Activated CD4-positive, alpha-beta memory T cell treated with anti-CD3 and anti-CD28 coated beads, Interleukin-2, amount 10 ng/mL, durations not matched to agents 7 days and 5 days (primary cell): ENCODE data around the gene DENND5B. TPM values are rescaled to one million over a fixed set of nuclear protein-coding genes. Genes with fewer than 3 reads are reported as not detected.
A peak's percentile ranks its signal among the peaks of the same experiment; 100 is the strongest.
"Not testable (repeated sequence)": the region's sequence is repeated elsewhere in the genome, so short reads cannot be mapped to it uniquely, and the experiment has no call there.

Source experiments
- CTCF ChIA-PET: fragments of 350-600 bp; sonication (Branson Sonifier 250); formaldehyde crosslinking; loops from one replicate; lab custom pipeline; 2021; ENCODE audit warnings: antibody characterized with exemption, inconsistent platforms; lab: Charles Lee
- POLR2A ChIA-PET: fragments of 350-600 bp; sonication (Branson Sonifier 250); formaldehyde crosslinking; loops from one replicate; lab custom pipeline; 2021; ENCODE audit warnings: antibody characterized with exemption; lab: Charles Lee
- DNase-seq: peaks from one replicate; pipeline ENCODE4 v3.0.0-alpha.2; 2020
- H3K27ac Mint-ChIP-seq: one replicate; pipeline ENCODE4 v1.8.0; 2021; ENCODE audit warnings: mild to moderate bottlenecking, mixed read lengths
- H3K27me3 Mint-ChIP-seq: one replicate; pipeline ENCODE4 v1.8.0; 2021; ENCODE audit warnings: mixed read lengths
- H3K36me3 Mint-ChIP-seq: one replicate; pipeline ENCODE4 v1.8.0; 2021; ENCODE audit warnings: low read depth, mixed read lengths
- H3K4me1 Mint-ChIP-seq: one replicate; pipeline ENCODE4 v1.8.0; 2021; ENCODE audit warnings: mixed read lengths
- H3K4me3 Mint-ChIP-seq: one replicate; pipeline ENCODE4 v1.8.0; 2021; ENCODE audit warnings: mild to moderate bottlenecking, mixed read lengths
- H3K9me3 Mint-ChIP-seq: one replicate; pipeline ENCODE4 v1.8.0; 2021; ENCODE audit warnings: mixed read lengths
- total RNA-seq, 2 experiments: library from RNA; stranded (reverse); gene quantifications; one replicate each; pipeline ENCODE4 v1.2.3, GENCODE V29; 2021

Gene DENND5B
- total RNA-seq, 2 experiments from 2014 or later: 0.35 to 0.81 TPM

DNA sequence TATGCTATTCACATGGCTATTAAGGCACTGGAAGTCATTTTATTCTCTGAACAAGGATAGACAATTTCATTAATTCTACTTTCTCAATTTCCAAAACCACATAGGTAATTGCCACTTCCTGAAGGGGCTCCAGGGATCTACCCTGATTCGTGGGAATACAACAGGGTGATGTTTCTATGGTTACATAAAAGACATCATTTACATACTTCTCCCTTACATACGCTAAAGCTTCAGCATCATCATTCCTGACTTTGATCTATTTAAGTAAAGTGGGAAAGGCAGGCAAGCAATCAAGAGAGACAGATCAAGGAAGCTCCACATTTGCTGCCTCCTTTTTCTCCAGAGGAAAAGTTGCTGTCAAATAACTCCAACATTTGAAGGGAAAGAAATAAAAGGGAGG, 146.2 kb downstream of the DENND5B start:
- Mint-ChIP-seq H3K36me3 (no peaks in the 10 kb centered on the region), H3K4me1 (no peaks in the 10 kb centered on the region), H3K9me3 (no peaks in the 10 kb centered on the region), H3K27me3 (no peaks in the 10 kb centered on the region), H3K27ac (no peak overlapping the region), H3K4me3 (no peak overlapping the region)
- POLR2A ChIA-PET: no interaction called here
- CTCF ChIA-PET: no interaction called here
- no peak for DNase-seq

DNA sequence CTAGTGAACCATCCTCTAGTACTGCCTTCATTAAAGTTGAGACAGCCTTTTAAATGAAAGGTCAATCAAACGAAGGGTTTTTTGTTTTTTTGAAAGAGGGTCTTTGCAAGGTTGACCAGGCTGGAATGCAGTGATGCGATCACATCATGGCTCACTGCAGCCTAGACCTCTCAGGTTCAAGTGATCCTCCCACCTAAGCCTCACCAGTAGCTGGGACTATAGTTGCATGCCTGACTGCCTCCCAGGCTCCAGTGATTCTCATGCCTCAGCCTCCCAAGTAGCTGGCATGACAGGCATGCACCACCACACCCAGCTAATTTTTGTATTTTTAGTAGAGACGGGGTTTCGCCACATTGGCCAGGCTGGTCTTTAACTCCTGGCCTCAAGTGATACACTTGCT, 150.3 kb downstream of the DENND5B start:
- H3K27ac Mint-ChIP-seq: no peak overlapping the region
- DNase-seq: no peak
- H3K36me3 Mint-ChIP-seq: no peaks in the 10 kb centered on the region
- H3K4me3 Mint-ChIP-seq: no peak overlapping the region
- no peaks in the 10 kb centered on the region for H3K4me1 Mint-ChIP-seq
- POLR2A ChIA-PET: no interaction called here
- CTCF ChIA-PET: no interaction called here
- no peaks in the 10 kb centered on the region for H3K27me3 Mint-ChIP-seq
- no peaks in the 10 kb centered on the region for H3K9me3 Mint-ChIP-seq

DNA sequence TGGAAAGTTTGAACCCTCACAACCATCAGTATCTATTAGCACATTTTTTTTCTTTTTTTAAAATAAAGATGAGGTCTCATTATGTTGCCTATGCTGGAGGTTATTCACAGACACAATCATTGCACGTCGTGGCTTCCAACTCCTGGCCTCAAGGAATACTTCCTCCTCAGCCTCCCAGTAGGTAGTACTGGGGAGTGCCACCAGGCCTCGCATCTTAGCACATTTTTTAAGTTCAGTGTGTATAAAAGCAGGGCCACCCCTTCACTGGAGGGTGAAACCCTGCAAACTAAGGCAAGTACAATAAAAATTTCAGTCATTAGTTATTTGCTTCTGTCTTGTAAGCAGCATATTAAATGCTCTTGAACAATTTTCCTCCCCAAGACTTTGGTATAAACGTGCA, 150.8 kb downstream of the DENND5B start:
- Mint-ChIP-seq H3K4me3 (no peak overlapping the region), H3K4me1 (no peaks in the 10 kb centered on the region), H3K36me3 (no peaks in the 10 kb centered on the region), H3K27ac (no peak overlapping the region), H3K27me3 (peaks cover 2% of the 10 kb centered on the region), H3K9me3 (no peaks in the 10 kb centered on the region)
- CTCF ChIA-PET: no interaction called here
- DNase-seq: no peak
- POLR2A ChIA-PET: no interaction called here

DNA sequence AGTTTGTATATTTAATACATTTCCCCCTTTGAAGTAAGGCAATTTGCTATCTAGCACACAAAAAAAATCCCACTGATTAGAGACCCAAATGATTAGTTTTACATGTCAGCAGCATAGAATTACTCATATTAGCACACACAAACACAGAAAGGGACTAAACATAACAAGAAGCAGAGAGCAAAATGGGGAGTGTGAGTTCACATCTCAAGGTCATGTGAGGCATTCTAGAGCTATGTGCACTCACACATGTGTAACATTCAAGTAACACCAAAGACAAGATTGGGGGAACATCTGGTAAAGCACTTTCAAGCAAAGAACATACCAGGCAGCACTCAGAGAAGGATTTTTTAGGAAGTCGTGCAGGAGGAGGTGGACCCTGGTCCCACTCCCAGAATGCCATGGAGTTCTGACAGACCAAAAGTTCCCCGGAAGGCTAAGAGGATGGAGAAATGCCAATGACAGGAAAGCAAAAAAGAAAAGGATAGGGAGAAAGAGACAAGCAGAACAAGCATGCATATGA, 159.2 kb downstream of the DENND5B start:
- H3K9me3 Mint-ChIP-seq: no peaks in the 10 kb centered on the region
- no peaks in the 10 kb centered on the region for H3K4me1 Mint-ChIP-seq
- H3K27ac Mint-ChIP-seq: no peak overlapping the region
- H3K4me3 Mint-ChIP-seq: no peak overlapping the region
- DNase-seq: no peak
- ChIA-PET CTCF (no interaction called here), POLR2A (no interaction called here)
- no peaks in the 10 kb centered on the region for H3K36me3 Mint-ChIP-seq
- peaks cover 16% of the 10 kb centered on the region for H3K27me3 Mint-ChIP-seq

DNA sequence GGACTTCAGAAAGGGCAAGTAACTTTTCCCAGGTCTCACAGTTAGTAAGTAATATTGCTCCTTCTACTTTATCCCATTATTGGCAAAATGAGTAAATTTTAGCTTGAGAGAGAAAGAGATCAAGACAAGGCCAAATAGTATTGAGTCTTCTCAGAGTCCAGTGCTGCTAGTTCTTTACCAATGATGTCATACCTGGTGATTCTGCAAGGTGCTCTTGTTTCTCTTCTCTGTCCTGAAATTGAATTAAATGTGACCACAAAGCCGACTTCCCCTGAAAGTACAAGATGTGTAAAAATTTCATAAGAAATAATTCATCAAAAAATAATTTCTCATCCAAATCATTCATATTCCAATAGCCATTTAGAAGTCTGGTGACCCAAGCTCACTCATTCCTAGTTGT, 167.5 kb downstream of the DENND5B start:
- ChIA-PET POLR2A (no interaction called here), CTCF (no interaction called here)
- H3K4me3 Mint-ChIP-seq: no peak overlapping the region
- H3K27ac Mint-ChIP-seq: no peak overlapping the region
- no peaks in the 10 kb centered on the region for H3K4me1 Mint-ChIP-seq
- peaks cover 8% of the 10 kb centered on the region for H3K27me3 Mint-ChIP-seq
- DNase-seq: no peak
- no peaks in the 10 kb centered on the region for H3K9me3 Mint-ChIP-seq
- no peaks in the 10 kb centered on the region for H3K36me3 Mint-ChIP-seq

DNA sequence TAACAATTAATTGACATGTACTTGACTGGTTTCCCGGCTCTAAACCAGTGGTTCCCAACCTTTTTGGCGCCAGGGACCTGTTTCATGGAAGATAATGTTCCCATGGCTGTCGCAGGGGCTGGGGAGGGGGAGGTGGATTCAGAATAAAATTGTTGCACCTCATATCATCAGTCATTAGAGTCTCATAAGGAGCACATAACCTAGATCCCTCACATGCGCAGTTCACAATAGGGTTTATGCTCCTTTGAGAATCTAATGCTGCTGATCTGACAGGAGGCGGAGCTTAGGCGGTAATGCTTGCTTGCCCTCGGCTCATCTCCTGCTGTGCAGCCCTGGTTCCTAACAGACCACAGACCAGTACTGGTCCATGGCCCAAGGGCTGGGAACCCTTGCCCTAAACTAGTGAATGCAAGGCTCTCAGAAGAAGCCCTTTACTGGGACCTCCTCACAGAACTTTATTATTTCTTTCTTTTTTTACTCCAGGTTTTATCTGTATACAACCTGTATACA, 178.6 kb downstream of the DENND5B start:
- CTCF ChIA-PET: no interaction called here
- no peak for DNase-seq
- no peaks in the 10 kb centered on the region for H3K4me1 Mint-ChIP-seq
- H3K27me3 Mint-ChIP-seq: peaks cover 7% of the 10 kb centered on the region
- POLR2A ChIA-PET: no interaction called here
- H3K9me3 Mint-ChIP-seq: no peaks in the 10 kb centered on the region
- H3K27ac Mint-ChIP-seq: no peak overlapping the region
- H3K36me3 Mint-ChIP-seq: no peaks in the 10 kb centered on the region
- H3K4me3 Mint-ChIP-seq: no peak overlapping the region

DNA sequence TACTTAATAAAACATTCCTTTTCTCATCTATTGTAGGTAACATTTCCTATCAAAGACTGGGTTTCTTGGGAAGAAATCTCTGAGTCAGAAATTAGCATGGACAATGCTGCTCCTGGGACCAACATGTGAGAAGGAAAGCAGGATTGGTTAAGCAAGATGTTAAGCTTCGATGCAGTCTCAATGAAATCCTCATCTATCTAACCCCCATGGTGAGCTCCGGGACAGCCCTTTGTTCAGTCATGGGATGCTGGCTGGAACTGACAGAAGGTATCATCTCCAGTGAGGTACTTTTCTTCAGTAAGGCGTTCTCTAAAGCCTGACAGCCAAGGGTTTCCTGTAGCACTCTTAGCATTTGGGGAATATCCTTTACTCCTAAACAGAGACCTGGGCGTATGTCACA, 182.2 kb downstream of the DENND5B start:
- no peak overlapping the region for H3K4me3 Mint-ChIP-seq
- DNase-seq: no peak

DNA sequence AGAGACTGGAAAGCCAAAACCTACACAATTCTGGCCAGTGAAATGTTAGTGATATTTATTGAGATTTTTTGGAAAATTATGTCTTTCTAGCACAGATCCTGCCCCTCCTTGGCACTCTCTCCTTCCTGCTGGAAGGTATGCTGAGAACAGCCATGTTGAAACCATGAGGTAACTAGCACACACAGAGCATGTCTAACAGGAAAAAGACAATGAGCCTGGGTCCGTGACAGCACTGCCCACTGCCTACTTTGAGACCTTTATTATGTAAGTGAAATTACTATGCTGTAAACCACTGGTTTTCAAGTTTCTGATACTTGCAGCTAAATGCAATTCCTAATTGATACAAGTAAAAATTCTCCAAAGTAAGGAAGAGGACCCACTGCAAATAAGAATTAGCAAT, 183.4 kb downstream of the DENND5B start:
- POLR2A ChIA-PET: no interaction called here
- Mint-ChIP-seq H3K9me3 (no peaks in the 10 kb centered on the region), H3K36me3 (no peaks in the 10 kb centered on the region), H3K4me1 (peaks cover 5% of the 10 kb centered on the region), H3K27ac (no peak overlapping the region), H3K27me3 (peaks cover 2% of the 10 kb centered on the region), H3K4me3 (no peak overlapping the region)
- CTCF ChIA-PET: no interaction called here
- DNase-seq: no peak

More for the DNA sequence above, 182.2 kb downstream of the DENND5B start:
- Mint-ChIP-seq H3K27ac (no peak overlapping the region), H3K4me1 (peaks cover 2% of the 10 kb centered on the region), H3K36me3 (no peaks in the 10 kb centered on the region), H3K27me3 (peaks cover 7% of the 10 kb centered on the region), H3K9me3 (no peaks in the 10 kb centered on the region)
- ChIA-PET POLR2A (no interaction called here), CTCF (interaction anchor here (0.5 to 0.8 kb wide), 2 partner anchors 244 to 1058 kb away, joined by 3 read pairs; no protein-coding TSS in a partner anchor)

DNA sequence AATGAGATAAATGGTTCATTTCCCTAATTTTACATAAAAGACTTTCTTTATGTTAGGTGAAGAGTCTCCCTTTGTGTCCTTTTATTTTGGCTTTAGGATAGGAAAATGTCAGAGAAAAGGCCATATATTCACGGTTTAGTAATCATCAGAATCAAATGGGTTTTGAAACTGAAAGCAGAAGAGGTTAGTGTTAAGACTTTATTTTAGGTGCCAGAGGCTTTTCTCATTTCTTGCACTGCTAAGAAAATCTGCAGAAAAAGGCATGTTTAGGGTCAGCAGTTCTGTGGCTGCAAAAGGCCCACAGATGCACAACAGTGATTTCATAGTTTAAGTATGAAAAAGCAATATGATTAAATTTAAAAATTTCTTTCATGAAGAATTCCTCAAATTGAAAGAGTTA, 184.6 kb downstream of the DENND5B start:
- H3K27me3 Mint-ChIP-seq: peaks cover 2% of the 10 kb centered on the region
- H3K36me3 Mint-ChIP-seq: no peaks in the 10 kb centered on the region
- H3K9me3 Mint-ChIP-seq: no peaks in the 10 kb centered on the region
- no peak overlapping the region for H3K27ac Mint-ChIP-seq
- H3K4me1 Mint-ChIP-seq: peaks cover 5% of the 10 kb centered on the region
- no peak overlapping the region for H3K4me3 Mint-ChIP-seq
- no peak for DNase-seq
- ChIA-PET POLR2A (no interaction called here), CTCF (no interaction called here)

DNA sequence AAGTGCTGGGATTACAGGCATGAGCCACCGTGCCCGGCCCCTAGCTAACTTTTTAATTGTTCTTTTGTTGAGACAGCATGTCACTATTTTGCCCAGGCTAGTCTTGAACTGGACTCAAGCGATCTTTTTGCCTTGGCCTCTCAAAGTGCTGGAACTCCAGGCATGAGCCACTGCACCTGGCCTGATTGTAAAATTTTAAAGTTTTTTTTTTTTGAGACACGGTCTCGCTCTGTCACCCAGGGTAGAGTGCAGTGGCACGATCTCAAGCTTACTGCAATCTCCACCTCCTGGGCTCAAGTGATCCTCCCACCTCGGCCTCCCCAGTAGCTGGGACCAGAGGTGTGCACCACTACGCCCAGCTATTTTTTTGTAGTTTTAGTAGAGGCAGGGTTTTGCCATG, 185.9 kb downstream of the DENND5B start:
- Mint-ChIP-seq H3K36me3 (no peaks in the 10 kb centered on the region), H3K9me3 (no peaks in the 10 kb centered on the region), H3K27ac (no peak overlapping the region), H3K4me3 (no peak overlapping the region), H3K27me3 (peaks cover 5% of the 10 kb centered on the region), H3K4me1 (peaks cover 5% of the 10 kb centered on the region)
- POLR2A ChIA-PET: no interaction called here
- CTCF ChIA-PET: interaction anchor here (0.6 to 3.9 kb wide), 5 partner anchors 231 to 1177 kb away, joined by 3 to 16 read pairs (median 3); no protein-coding TSS in a partner anchor
- no peak for DNase-seq

DNA sequence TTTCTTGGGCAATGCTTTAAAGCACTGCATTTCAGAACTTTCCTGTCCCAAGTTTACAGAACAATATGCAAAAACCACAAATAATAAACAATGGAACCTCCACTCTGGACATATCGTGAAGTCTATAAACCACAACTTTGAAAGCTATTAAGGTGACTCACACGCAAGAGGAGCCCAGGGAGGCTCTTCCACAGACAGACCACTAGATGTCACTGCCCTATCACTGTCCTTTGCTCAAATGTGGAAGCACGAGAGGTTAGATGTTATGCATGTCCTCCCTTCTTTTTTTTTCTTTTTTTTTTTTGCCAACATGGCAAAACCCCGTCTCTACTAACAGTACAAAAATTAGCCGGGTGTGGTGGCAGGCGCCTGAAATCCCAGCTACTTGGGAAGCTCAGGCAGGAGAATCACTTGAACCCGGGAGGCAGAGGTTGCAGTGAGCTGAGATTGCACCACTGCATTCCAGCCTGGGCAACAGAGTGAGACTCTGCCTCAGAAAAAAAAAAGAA, 187.8 kb downstream of the DENND5B start:
- DNase-seq: peak; percentile 59
- H3K27me3 Mint-ChIP-seq, H3K9me3 Mint-ChIP-seq, H3K36me3 Mint-ChIP-seq, H3K4me1 Mint-ChIP-seq, H3K27ac Mint-ChIP-seq, H3K4me3 Mint-ChIP-seq: not testable (repeated sequence)
- ChIA-PET CTCF (interaction anchor here (0.6 to 3.9 kb wide), 25 partner anchors 9 to 1352 kb away, joined by 3 to 23 read pairs (median 4); partner anchors contain the start of gene ETFBKMT), POLR2A (interaction anchor here (1.2 kb wide), 1 partner anchor 235 kb away, joined by 3 read pairs; no protein-coding TSS in a partner anchor)

DNA sequence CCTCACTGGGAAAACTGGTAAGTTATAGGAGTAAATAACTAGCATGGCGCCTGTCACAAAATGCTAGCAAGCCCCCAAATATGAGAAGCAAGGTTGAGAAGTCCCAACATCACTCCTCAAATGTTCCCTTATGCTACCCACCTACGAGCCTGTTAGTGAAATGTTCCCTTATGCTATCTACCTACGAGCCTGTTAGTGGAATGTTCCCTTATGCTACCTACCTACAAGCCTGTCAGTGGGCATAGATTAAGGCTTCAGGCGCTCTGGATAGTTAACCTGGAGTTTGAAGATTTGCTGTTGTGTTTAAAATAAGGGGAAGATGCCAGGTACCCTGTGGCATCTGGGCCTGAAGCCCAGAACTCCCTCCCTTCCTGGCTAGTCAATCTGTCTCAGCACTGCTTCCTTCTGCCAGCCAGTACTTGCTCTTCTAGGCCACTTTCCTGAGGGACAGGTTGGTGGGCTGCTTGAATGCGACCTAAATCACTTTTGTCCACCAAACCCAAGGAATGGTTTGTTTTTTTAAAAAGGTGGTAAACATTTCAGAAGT, 197.9 kb downstream of the DENND5B start:
- H3K27me3 Mint-ChIP-seq: peaks cover 3% of the 10 kb centered on the region
- H3K4me1 Mint-ChIP-seq: no peaks in the 10 kb centered on the region
- no peaks in the 10 kb centered on the region for H3K9me3 Mint-ChIP-seq
- no peak for DNase-seq
- ChIA-PET CTCF (no interaction called here), POLR2A (no interaction called here)
- H3K27ac Mint-ChIP-seq: no peak overlapping the region
- no peak overlapping the region for H3K4me3 Mint-ChIP-seq
- no peaks in the 10 kb centered on the region for H3K36me3 Mint-ChIP-seq

DNA sequence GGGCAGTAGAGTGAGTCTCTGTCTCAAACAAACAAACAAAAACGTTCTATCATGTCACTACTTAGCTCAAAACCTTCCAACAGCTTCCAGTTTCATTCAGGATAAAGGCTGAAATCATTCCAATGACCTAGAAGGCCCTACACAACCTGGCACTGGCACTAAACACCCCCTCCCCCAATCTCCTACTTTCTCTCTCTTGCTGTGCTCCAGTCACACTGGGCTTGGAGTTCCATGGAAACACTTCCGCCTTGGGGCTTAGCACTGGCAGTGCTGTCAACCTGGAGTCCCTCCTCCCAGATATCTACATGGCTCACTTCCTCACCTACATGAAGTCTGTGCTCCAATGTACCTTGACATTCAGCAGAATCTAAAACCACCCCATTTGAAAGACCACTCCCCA, 199.9 kb downstream of the DENND5B start:
- ChIA-PET POLR2A (no interaction called here), CTCF (no interaction called here)
- Mint-ChIP-seq H3K4me1 (no peaks in the 10 kb centered on the region), H3K27me3 (peaks cover 12% of the 10 kb centered on the region), H3K36me3 (no peaks in the 10 kb centered on the region), H3K27ac (no peak overlapping the region), H3K4me3 (no peak overlapping the region), H3K9me3 (no peaks in the 10 kb centered on the region)
- DNase-seq: no peak

DNA sequence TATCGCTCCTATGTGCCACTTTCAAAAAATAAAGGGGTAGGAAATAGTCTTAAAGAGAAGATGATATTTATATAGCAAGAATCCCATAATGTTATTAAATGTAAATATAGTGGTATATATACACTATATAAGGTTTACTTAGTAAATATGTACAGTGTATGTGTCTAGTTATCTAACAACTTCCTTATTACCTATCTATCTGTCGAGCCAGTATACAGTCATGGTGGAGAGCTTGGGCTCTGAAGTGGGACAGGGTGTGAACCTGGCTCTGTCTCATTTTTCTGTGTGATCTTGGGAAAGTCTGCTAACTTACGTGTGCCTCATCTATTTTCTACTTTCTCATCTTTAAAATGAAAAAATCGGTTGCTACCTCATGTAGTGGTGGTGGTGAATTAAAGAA, 202.2 kb downstream of the DENND5B start:
- Mint-ChIP-seq H3K27me3 (peaks cover 16% of the 10 kb centered on the region), H3K4me1 (no peaks in the 10 kb centered on the region), H3K9me3 (no peaks in the 10 kb centered on the region), H3K4me3 (no peak overlapping the region), H3K27ac (no peak overlapping the region), H3K36me3 (no peaks in the 10 kb centered on the region)
- DNase-seq: no peak
- ChIA-PET CTCF (no interaction called here), POLR2A (no interaction called here)
